OCI-LY7 (cell line): Measurements from ENCODE around the gene CNOT10.

ENCODE experiments used
- CTCF ChIP-seq: fragments of 200-600 bp; sonication (generic); conservative IDR thresholded peaks from 2 replicates; pipeline ENCODE4 v1.5.1; 2014; ENCODE audit warnings: mild to moderate bottlenecking, antibody characterized with exemption, low read length, moderate library complexity, mixed read lengths
- EZH2phosphoT487 ChIP-seq: fragments of 200-600 bp; sonication (generic); IDR thresholded peaks from 2 replicates; pipeline ENCODE4 v1.6.1; 2018; ENCODE audit warnings: low read depth, borderline replicate concordance, mild to moderate bottlenecking, mixed run types, antibody characterized with exemption, low read length, moderate library complexity, mixed read lengths

GRCh38 chr3:32818229-32818969 is 133.4 kb downstream of the CNOT10 start:
- TF ChIP-seq CTCF (no peak), EZH2phosphoT487 (no peak)
